Esophagus squamous epithelium (tissue), 5 donors: ENCODE data around the gene KDM4C. TPM values are rescaled to one million over a fixed set of nuclear protein-coding genes. Genes with fewer than 3 reads are reported as not detected.

Source experiments
- DNase-seq: peaks from one replicate; lab custom pipeline; 2025; lab: John Stamatoyannopoulos, UW
- H3K27ac ChIP-seq, 4 donors: fragments of 200-600 bp; sonication (generic); one replicate each; pipeline ENCODE4 v1.5.1; 2016 to 2019; ENCODE audit warnings: mild to moderate bottlenecking in 1 of 4
- H3K27me3 ChIP-seq, 4 donors: fragments of 200-600 bp; sonication (generic); 1 replicate in 3 of 4; 2 replicates in 1 of 4; pipeline versions ENCODE4 v1.5.1 to v1.6.0; 2017 to 2021; ENCODE audit warnings: antibody characterized with exemption in 1 of 4
- H3K36me3 ChIP-seq, 3 donors: fragments of 200-600 bp; sonication (generic); one replicate each; pipeline ENCODE4 v1.5.1; 2016 to 2019
- H3K4me1 ChIP-seq, 3 donors: fragments of 200-600 bp; sonication (generic); one replicate each; pipeline ENCODE4 v1.5.1; 2017 to 2019
- H3K4me3 ChIP-seq, 4 donors: fragments of 200-600 bp; sonication (generic); 1 replicate in 3 of 4; 2 replicates in 1 of 4; pipeline ENCODE4 v1.5.1; 2016 to 2019; ENCODE audit warnings: mild to moderate bottlenecking in 2 of 4, moderate library complexity in 1 of 4
- H3K9me3 ChIP-seq, 3 donors: fragments of 200-600 bp; sonication (generic); one replicate each; pipeline ENCODE4 v1.5.1; 2016 to 2019
- CTCF ChIP-seq, 6 experiments: fragments of 450-650 bp in 4 of 6; fragments of 200-600 bp in 2 of 6; sonication (generic) in 2 of 6; IDR thresholded peaks; one replicate each; pipeline ENCODE4 v1.5.1; 2016 to 2019; ENCODE audit warnings: antibody characterized with exemption in 6 of 6, mild to moderate bottlenecking in 4 of 6, moderate library complexity in 4 of 6
- POLR2A ChIP-seq, 4 donors: fragments of 450-650 bp; IDR thresholded peaks; one replicate each; pipeline ENCODE4 v1.6.1; 2017; ENCODE audit warnings: antibody characterized with exemption in 4 of 4, mild to moderate bottlenecking in 4 of 4, moderate library complexity in 3 of 4
- WGBS, 2 donors: methylation state at CpG; one replicate each; pipeline ENCODE4 v1.1.5; 2018; 5-methylcytosine and 5-hydroxymethylcytosine counted together
- intact Hi-C: fragments of 100-400 bp; cut with DNase I; formaldehyde crosslinking; loops from one replicate; pipeline ENCODE4 v1.15.0; 2022
- total RNA-seq, 4 donors: library from RNA; depleted of rRNA; stranded (reverse); fragments of >200 nt; gene quantifications; one replicate each; pipeline ENCODE4 v1.1.0, GENCODE V29; 2016
- donor health status: DM: yes; HTN: yes; CAD: no.

KDM4C gene
- total RNA-seq, 4 donors from 2014 or later = 12.5 to 43.9 (median 22.9) TPM

- WGBS, 2 donors = 65 to 72% methylated on average over 3 to 4 of the region's 5 CpGs
- Histone ChIP-seq H3K4me1 (no peaks in the 10 kb centered on the region), H3K27me3 (no peaks in the 10 kb centered on the region), H3K9me3 (no peaks in the 10 kb centered on the region), H3K4me3 (no peak overlapping the region), H3K36me3 (peaks cover 6 to 95% (median 11%) of the 10 kb centered on the region in 3 donors), H3K27ac (no peak overlapping the region)
- intact Hi-C loops = no loop called here
- TF ChIP-seq CTCF (IDR thresholded peaks at IDR 0.05) (no peak), POLR2A (IDR thresholded peaks at IDR 0.05) (no peak)
- no peak for DNase-seq
Observed at GRCh38 chr9:6986141-6986815, 228.5 kb downstream of the KDM4C start.

- intact Hi-C loops = no loop called here
- Histone ChIP-seq H3K27me3 (no peaks in the 10 kb centered on the region), H3K4me3 (no peak overlapping the region), H3K27ac (no peak overlapping the region), H3K4me1 (no peaks in the 10 kb centered on the region), H3K9me3 (no peaks in the 10 kb centered on the region), H3K36me3 (peaks cover 6 to 95% (median 11%) of the 10 kb centered on the region in 3 donors)
- no peak for DNase-seq
- TF ChIP-seq CTCF (IDR thresholded peaks at IDR 0.05) (no peak), POLR2A (IDR thresholded peaks at IDR 0.05) (no peak)
- WGBS, 2 donors = 92 to 100% methylated on average over 3 of the region's 3 CpGs
Observed at GRCh38 chr9:6987381-6987780, 229.6 kb downstream of the KDM4C start.

DNA sequence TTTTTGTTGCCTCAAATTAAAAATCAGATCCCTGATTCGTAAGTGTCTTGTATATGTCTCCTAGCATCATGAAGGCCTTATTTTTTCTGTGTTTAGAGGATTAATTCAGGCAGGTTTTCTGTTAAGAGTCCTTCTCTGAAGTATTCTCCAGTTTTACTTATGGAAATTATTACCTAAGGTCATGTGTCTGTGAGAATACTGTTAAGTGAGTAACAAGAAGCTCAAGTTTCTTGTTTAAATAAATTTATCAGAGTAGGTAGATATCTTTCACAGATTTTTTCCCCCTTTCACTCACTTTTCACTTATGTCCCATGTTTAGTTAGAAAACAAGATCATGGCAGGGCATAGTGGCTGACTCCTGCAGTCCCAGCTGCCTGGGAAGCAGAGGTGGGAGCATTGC is 233.6 kb downstream of the KDM4C start:
- DNase-seq = no peak
- intact Hi-C loops = no loop called here
- H3K4me1 ChIP-seq = no peaks in the 10 kb centered on the region
- no peaks in the 10 kb centered on the region for H3K27me3 ChIP-seq
- WGBS, 2 donors = 91 to 95% methylated on average over 1 of the region's 1 CpG
- no peaks in the 10 kb centered on the region for H3K9me3 ChIP-seq
- TF ChIP-seq POLR2A (IDR thresholded peaks at IDR 0.05) = no peak
- no peak for TF ChIP-seq CTCF (IDR thresholded peaks at IDR 0.05)
- H3K36me3 ChIP-seq = peaks cover 6 to 98% (median 6%) of the 10 kb centered on the region in 3 donors
- H3K4me3 ChIP-seq = no peak overlapping the region
- no peak overlapping the region for H3K27ac ChIP-seq

DNA sequence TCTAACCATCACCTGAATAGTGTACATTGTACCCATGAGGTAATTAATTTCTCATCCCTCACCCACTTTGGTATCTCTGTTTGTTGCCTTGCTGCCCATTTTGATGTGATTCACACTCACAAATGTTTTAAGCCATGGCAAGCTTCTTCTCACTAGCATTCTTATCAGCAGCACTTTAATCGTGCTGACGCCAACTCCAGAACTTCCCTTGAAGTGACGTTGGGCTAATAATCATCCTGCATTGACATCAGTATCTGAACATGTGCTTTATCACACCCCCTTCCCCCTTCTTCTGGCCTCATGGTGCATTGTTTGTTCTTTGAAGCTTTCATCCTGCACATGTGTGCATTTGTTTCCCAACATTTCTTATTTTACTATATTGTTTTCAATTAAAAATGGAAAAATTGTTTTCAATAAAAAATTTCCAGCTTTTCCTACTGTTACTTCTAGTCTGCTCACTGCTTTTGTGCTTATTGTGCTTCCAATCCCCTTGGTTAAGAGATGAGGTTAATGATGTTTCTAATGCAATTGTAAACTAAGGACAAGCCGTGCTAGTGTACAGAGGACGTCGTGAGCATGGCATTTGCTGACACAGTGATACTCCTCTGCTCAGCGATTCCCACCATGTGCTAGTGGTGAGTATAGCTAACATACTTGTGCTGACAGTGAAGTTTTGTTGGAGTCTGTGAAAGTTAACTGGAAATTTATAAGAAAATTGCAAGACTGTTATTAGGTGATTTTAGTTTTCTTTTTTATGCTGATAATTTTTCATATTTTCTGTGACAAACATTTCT is 238.5 kb downstream of the KDM4C start:
- DNase-seq = no peak
- no peak overlapping the region for H3K4me3 ChIP-seq
- H3K27ac ChIP-seq = no peak overlapping the region
- intact Hi-C loops = no loop called here
- no peaks in the 10 kb centered on the region for H3K4me1 ChIP-seq
- TF ChIP-seq CTCF (IDR thresholded peaks at IDR 0.05) (no peak), POLR2A (IDR thresholded peaks at IDR 0.05) (no peak)
- 90 to 95% methylated on average over 7 of the region's 7 CpGs for whole genome bisulfite sequencing, 2 donors
- no peaks in the 10 kb centered on the region for H3K9me3 ChIP-seq
- peaks cover 0 to 71% (median 0%) of the 10 kb centered on the region in 3 donors for H3K36me3 ChIP-seq
- no peaks in the 10 kb centered on the region for H3K27me3 ChIP-seq

- TF ChIP-seq CTCF (IDR thresholded peaks at IDR 0.05) = no peak
- no peak for TF ChIP-seq POLR2A (IDR thresholded peaks at IDR 0.05)
- Histone ChIP-seq H3K4me1 (no peaks in the 10 kb centered on the region), H3K4me3 (no peak overlapping the region), H3K27me3 (no peaks in the 10 kb centered on the region), H3K9me3 (no peaks in the 10 kb centered on the region), H3K27ac (no peak overlapping the region), H3K36me3 (peaks cover 0 to 68% (median 0%) of the 10 kb centered on the region in 3 donors)
- DNase-seq = no peak
- WGBS, 2 donors = 64 to 78% methylated on average over 1 of the region's 1 CpG
- intact Hi-C loops = no loop called here
Observed at GRCh38 chr9:6997330-6997729, 239.6 kb downstream of the KDM4C start.
